CD1c-positive myeloid dendritic cell (primary cell): ENCODE results near the gene UGT3A1.

Source experiments
- DNase-seq: peaks from one replicate; pipeline ENCODE4 v3.0.0-alpha.2; 2016; ENCODE audit errors: extremely low spot score

The UGT3A1 gene

GRCh38 chr5:35908814-35909213 is 82.4 kb downstream of the UGT3A1 start:
- DNase-seq: no peak

DNA sequence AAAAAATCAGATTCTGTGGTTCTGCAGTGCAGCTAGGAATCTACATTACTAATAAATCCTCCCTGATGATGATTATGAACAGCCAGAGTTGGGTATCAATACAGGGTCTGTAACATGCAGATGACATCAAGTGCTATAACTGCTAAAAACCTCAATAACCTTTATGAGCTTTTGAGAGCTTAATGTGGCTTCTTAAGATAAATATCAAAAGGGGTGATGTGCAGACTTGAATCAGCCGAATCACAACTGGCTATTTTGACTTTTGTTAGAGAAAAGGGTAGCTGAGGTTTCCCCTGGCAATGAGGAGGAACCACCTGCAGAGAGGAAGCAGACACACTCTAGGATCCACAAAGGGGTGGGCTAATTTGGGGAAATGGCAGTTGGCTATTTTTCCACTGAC is 83.0 kb downstream of the UGT3A1 start:
- DNase-seq: no peak

GRCh38 chr5:35904443-35905132 is 86.6 kb downstream of the UGT3A1 start:
- DNase-seq: no peak

- no peak for DNase-seq
Measured at GRCh38 chr5:35903631-35904203, 87.5 kb downstream of the UGT3A1 start.

DNA sequence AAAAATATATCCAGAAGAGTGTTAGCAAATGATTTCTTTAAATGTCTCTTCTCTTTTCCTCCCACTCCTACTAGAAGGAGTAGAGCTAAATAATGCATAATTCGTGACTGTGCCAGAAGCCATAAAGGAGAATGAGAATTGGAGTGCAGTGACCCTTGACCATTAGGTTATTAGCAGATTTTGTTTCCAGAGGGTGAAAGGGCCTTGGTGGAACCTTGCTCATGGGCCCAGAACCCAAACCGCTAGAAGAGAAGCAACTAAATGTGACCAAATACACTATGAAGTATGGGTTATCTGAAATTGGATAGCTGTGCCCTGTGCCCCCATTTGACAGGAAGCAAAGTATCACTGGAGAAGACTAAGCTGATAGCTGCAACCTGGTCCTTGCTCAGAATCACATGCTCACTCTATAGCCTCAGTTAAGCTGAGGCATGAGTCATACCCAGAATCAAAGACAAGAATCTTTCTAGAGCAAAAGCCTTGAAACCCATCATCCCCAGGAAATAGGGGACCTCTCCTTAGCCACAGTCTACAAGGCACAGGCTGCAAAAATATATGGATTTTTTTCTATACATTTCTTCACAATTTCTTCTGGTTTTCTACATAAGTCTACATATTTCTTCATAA is 89.0 kb downstream of the UGT3A1 start:
- DNase-seq: no peak
